Activated CD8-positive, alpha-beta T cell treated with anti-CD3 and anti-CD28 coated beads for 36 hours (primary cell): ENCODE results near the gene ACP1. TPM values are rescaled to one million over a fixed set of nuclear protein-coding genes. Genes with fewer than 3 reads are reported as not detected.

Source experiments
- ATAC-seq: fragments of 200-7000 bp; cut with Tn5 transposase; one replicate; pipeline ENCODE4 v1.10.0; 2021; ENCODE audit warnings: mild to moderate bottlenecking, moderate library complexity
- CTCF ChIA-PET: fragments of 350-600 bp; sonication (Branson Sonifier 250); formaldehyde crosslinking; loops from one replicate; lab custom pipeline; 2021; ENCODE audit warnings: antibody characterized with exemption; lab: Charles Lee
- POLR2A ChIA-PET: fragments of 350-600 bp; sonication (Branson Sonifier 250); formaldehyde crosslinking; loops from one replicate; lab custom pipeline; 2021; ENCODE audit warnings: antibody characterized with exemption; lab: Charles Lee
- DNase-seq: peaks from one replicate; pipeline ENCODE4 v3.0.0-alpha.2; 2020
- H3K27ac Mint-ChIP-seq: one replicate; pipeline ENCODE4 v1.8.0; 2021; ENCODE audit warnings: mild to moderate bottlenecking, mixed read lengths
- H3K27me3 Mint-ChIP-seq: one replicate; pipeline ENCODE4 v1.8.0; 2021; ENCODE audit warnings: mixed read lengths
- H3K36me3 Mint-ChIP-seq: one replicate; pipeline ENCODE4 v1.8.0; 2021; ENCODE audit warnings: low read depth, mixed read lengths
- H3K4me1 Mint-ChIP-seq: one replicate; pipeline ENCODE4 v1.8.0; 2021; ENCODE audit warnings: low read depth, mixed read lengths
- H3K4me3 Mint-ChIP-seq: one replicate; pipeline ENCODE4 v1.8.0; 2021; ENCODE audit warnings: mild to moderate bottlenecking, moderate library complexity, mixed read lengths
- H3K9me3 Mint-ChIP-seq: one replicate; pipeline ENCODE4 v1.8.0; 2021; ENCODE audit warnings: mixed read lengths
- CTCF ChIP-seq: fragments of 200-600 bp; IDR thresholded peaks from one replicate; pipeline ENCODE4 v1.8.0; 2022; ENCODE audit warnings: antibody characterized with exemption, mild to moderate bottlenecking
- intact Hi-C: fragments of 100-400 bp; cut with micrococcal nuclease; formaldehyde crosslinking; loops from one replicate; pipeline ENCODE4 v1.10.0; 2022
- total RNA-seq, 2 experiments: library from RNA; stranded (reverse); gene quantifications; one replicate each; pipeline ENCODE4 v1.2.3, GENCODE V29; 2021

Gene ACP1
- total RNA-seq, 2 experiments from 2014 or later, result 146 to 153 TPM

GRCh38 chr2:278312-278926, 13.7 kb downstream of the ACP1 start:
- Mint-ChIP-seq H3K27me3 (no peaks in the 10 kb centered on the region), H3K9me3 (no peaks in the 10 kb centered on the region), H3K4me1 (no peaks in the 10 kb centered on the region), H3K27ac (no peak overlapping the region), H3K36me3 (peaks cover 43% of the 10 kb centered on the region), H3K4me3 (no peak overlapping the region)
- DNase-seq (no peak), ATAC-seq (no peak)
- CTCF ChIA-PET, result no interaction called here
- POLR2A ChIA-PET, result interaction anchor here (0.6 kb wide), 1 partner anchor 8 kb away, joined by 3 read pairs; no protein-coding TSS in a partner anchor
- intact Hi-C loops, result no loop called here
- no peak for TF ChIP-seq CTCF

DNA sequence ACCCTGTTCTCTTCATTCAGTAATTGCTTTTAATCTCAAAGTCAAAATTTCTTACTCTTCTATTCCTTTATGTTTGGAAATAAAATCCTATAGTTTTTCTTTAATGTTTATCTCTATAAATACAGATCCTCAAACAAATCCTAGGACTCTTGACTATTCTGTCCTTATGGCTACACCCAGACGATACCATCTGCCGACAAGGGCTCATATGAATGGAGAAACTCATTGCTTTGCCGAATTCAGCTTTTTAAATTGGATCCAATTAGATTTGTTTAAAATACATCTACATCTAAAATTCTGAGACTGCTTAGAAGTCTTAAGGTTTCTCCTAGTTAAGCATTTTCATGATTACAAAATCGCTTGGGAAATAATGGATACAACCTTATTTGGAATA, 14.2 kb downstream of the ACP1 start:
- POLR2A ChIA-PET, result interaction anchor here (0.6 kb wide), 1 partner anchor 8 kb away, joined by 3 read pairs; no protein-coding TSS in a partner anchor
- intact Hi-C loops, result no loop called here
- H3K9me3 Mint-ChIP-seq, result no peaks in the 10 kb centered on the region
- ATAC-seq (no peak), DNase-seq (no peak)
- H3K4me1 Mint-ChIP-seq, result no peaks in the 10 kb centered on the region
- H3K4me3 Mint-ChIP-seq, result no peak overlapping the region
- no peak overlapping the region for H3K27ac Mint-ChIP-seq
- no peaks in the 10 kb centered on the region for H3K27me3 Mint-ChIP-seq
- TF ChIP-seq CTCF, result no peak
- CTCF ChIA-PET, result no interaction called here
- H3K36me3 Mint-ChIP-seq, result peaks cover 43% of the 10 kb centered on the region

DNA sequence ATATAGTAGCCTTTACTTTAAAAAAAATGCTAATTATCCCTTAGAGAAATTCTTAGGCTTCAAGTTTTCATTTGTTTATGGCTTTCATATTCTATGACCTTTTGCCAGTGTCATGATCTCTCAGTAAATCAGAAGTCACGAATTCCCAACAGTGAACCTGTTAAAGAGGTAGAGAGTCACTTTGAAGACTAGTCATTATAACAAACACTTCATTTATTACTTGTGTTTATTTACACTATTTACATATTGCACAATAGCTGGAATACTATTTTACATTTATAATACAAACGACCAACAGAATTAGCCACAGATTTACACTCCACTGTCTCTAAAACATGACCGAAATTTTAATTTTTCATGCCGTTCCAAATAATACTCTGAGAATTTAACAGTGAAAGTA, 14.6 kb downstream of the ACP1 start:
- POLR2A ChIA-PET, result no interaction called here
- Mint-ChIP-seq H3K9me3 (no peaks in the 10 kb centered on the region), H3K27me3 (no peaks in the 10 kb centered on the region), H3K36me3 (peaks cover 42% of the 10 kb centered on the region), H3K4me3 (no peak overlapping the region), H3K4me1 (no peaks in the 10 kb centered on the region), H3K27ac (no peak overlapping the region)
- TF ChIP-seq CTCF, result no peak
- intact Hi-C loops, result no loop called here
- ATAC-seq (no peak), DNase-seq (no peak)
- CTCF ChIA-PET, result no interaction called here

- Mint-ChIP-seq H3K36me3 (peaks cover 37% of the 10 kb centered on the region), H3K27ac (no peak overlapping the region), H3K4me3 (no peak overlapping the region), H3K27me3 (no peaks in the 10 kb centered on the region), H3K4me1 (no peaks in the 10 kb centered on the region), H3K9me3 (no peaks in the 10 kb centered on the region)
- DNase-seq (no peak), ATAC-seq (no peak)
- ChIA-PET POLR2A (no interaction called here), CTCF (interaction anchor here (0.9 kb wide), 1 partner anchor 11 kb away, joined by 3 read pairs; no protein-coding TSS in a partner anchor)
- no peak for TF ChIP-seq CTCF
- intact Hi-C loops, result no loop called here
Observed at GRCh38 chr2:279956-280649, 15.4 kb downstream of the ACP1 start.

DNA sequence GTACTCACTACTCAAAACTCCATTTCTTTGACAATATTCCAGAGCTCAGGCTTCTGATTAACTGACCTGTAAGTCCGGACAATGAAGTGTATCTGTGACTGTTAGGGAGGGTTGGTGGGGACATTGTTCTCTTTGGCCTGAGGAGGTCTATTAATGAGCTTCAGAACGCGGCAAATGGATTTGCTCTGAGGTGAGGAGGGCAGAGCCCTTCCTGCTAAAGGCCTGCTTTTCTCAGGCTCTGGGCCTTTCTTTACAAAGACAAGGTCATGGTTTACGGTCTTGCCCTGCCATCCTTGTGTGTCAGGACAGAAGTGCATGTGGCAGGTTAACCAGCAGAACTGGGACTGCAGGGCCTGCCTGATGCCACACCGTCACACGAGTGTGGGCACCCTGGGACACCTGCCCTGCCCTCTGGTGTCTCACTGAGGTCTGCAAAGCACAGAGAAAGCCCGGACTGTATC, 15.9 kb downstream of the ACP1 start:
- H3K36me3 Mint-ChIP-seq, result peaks cover 37% of the 10 kb centered on the region
- TF ChIP-seq CTCF, result no peak
- ChIA-PET CTCF (interaction anchor here (0.9 kb wide), 1 partner anchor 10 kb away, joined by 3 read pairs; no protein-coding TSS in a partner anchor), POLR2A (interaction anchor here (0.9 to 1.0 kb wide), 2 partner anchors 8 to 30 kb away, joined by 3 to 4 read pairs; no protein-coding TSS in a partner anchor)
- intact Hi-C loops, result no loop called here
- H3K9me3 Mint-ChIP-seq, result no peaks in the 10 kb centered on the region
- H3K27me3 Mint-ChIP-seq, result no peaks in the 10 kb centered on the region
- H3K4me3 Mint-ChIP-seq, result no peak overlapping the region
- ATAC-seq (no peak), DNase-seq (no peak)
- H3K4me1 Mint-ChIP-seq, result no peaks in the 10 kb centered on the region
- H3K27ac Mint-ChIP-seq, result no peak overlapping the region
